HEK293 (cell line): Measurements from ENCODE around the gene DNASE2B.

Source experiments
- CTCF ChIA-PET: fragments of 350-600 bp; formaldehyde crosslinking; extraction: SDS; loops from one replicate; lab custom pipeline; 2021; ENCODE audit warnings: antibody characterized with exemption; lab: Yijun Ruan, JAX
- POLR2A ChIA-PET: fragments of 300-600 bp; formaldehyde crosslinking; extraction: SDS; loops from one replicate; lab custom pipeline; 2020; ENCODE audit warnings: antibody characterized with exemption, inconsistent platforms; lab: Yijun Ruan, JAX
- H3K27ac ChIP-seq: fragments of 200-500 bp; sonication (Bioruptor generic); 2 replicates; pipeline ENCODE4 v1.5.1; 2014; ENCODE audit warnings: low read depth, low read length, control low read depth, inconsistent platforms; ENCODE audit errors: extremely low read depth
- H3K36me3 ChIP-seq, 2 experiments: fragments of 200-500 bp in 1 of 2; sonication (Bioruptor generic) in 1 of 2; 1 replicate in 1 of 2; 2 replicates in 1 of 2; pipeline ENCODE4 v1.5.1; 2014 to 2017; ENCODE audit warnings: inconsistent platforms in 2 of 2, low read length in 2 of 2; ENCODE audit not compliant: control insufficient read depth in 2 of 2, insufficient read depth in 1 of 2
- H3K4me1 ChIP-seq: fragments of 200-500 bp; sonication (Bioruptor generic); 2 replicates; pipeline ENCODE4 v1.5.1; 2014; ENCODE audit warnings: mild to moderate bottlenecking, low read length, inconsistent platforms; ENCODE audit not compliant: control insufficient read depth, insufficient read depth
- H3K4me3 ChIP-seq: 2 replicates; pipeline ENCODE4 v1.5.1; 2011; ENCODE audit warnings: low read depth, mild to moderate bottlenecking, control low read depth, low read length, moderate library complexity
- H3K9me3 ChIP-seq: fragments of 200-500 bp; sonication (Bioruptor generic); 2 replicates; pipeline ENCODE4 v1.5.1; 2014; ENCODE audit warnings: low read depth, low read length, inconsistent platforms; ENCODE audit not compliant: control insufficient read depth, insufficient read depth
- MZF1 ChIP-seq: fragments of 450-650 bp; formaldehyde crosslinking; IDR thresholded peaks from 2 replicates; pipeline ENCODE4 v1.5.1; 2017; ENCODE audit warnings: missing biosample characterization, missing genetic modification characterization, borderline replicate concordance
- SALL2 ChIP-seq: fragments of 450-650 bp; formaldehyde crosslinking; IDR thresholded peaks from 2 replicates; pipeline ENCODE4 v1.5.0; 2017; ENCODE audit warnings: missing biosample characterization, mild to moderate bottlenecking, missing genetic modification characterization, borderline replicate concordance
- TCF7L2 ChIP-seq: IDR thresholded peaks from 2 replicates; pipeline ENCODE4 v1.6.1; 2011; ENCODE audit warnings: low read depth, mild to moderate bottlenecking, inconsistent platforms, low read length, moderate library complexity, borderline replicate concordance
- TRIM28 ChIP-seq: IDR thresholded peaks from 2 replicates; pipeline ENCODE4 v1.6.1; 2011; ENCODE audit warnings: low read length, control low read depth, borderline replicate concordance
- ZBTB20 ChIP-seq: fragments of 450-650 bp; formaldehyde crosslinking; IDR thresholded peaks from 2 replicates; pipeline ENCODE4 v1.5.1; 2016; ENCODE audit warnings: missing biosample characterization, missing genetic modification characterization
- ZEB2 ChIP-seq: fragments of 450-650 bp; formaldehyde crosslinking; IDR thresholded peaks from 2 replicates; pipeline ENCODE4 v1.5.1; 2016; ENCODE audit warnings: missing biosample characterization, missing genetic modification characterization
- ZFP3 ChIP-seq: fragments of 450-650 bp; formaldehyde crosslinking; IDR thresholded peaks from 2 replicates; pipeline ENCODE4 v1.5.1; 2016; ENCODE audit warnings: low read depth, missing biosample characterization, missing genetic modification characterization
- ZNF138 ChIP-seq: fragments of 450-650 bp; formaldehyde crosslinking; IDR thresholded peaks from 2 replicates; pipeline ENCODE4 v1.5.1; 2016; ENCODE audit warnings: missing biosample characterization, missing genetic modification characterization, borderline replicate concordance
- ZNF223 ChIP-seq: fragments of 450-650 bp; formaldehyde crosslinking; IDR thresholded peaks from 2 replicates; pipeline ENCODE4 v1.5.1; 2016; ENCODE audit warnings: missing biosample characterization, missing genetic modification characterization
- ZNF24 ChIP-seq: fragments of 450-650 bp; formaldehyde crosslinking; IDR thresholded peaks from 2 replicates; pipeline ENCODE4 v1.5.1; 2016; ENCODE audit warnings: missing biosample characterization, missing genetic modification characterization
- ZNF292 ChIP-seq: fragments of 450-650 bp; formaldehyde crosslinking; IDR thresholded peaks from 2 replicates; pipeline ENCODE4 v1.5.1; 2016; ENCODE audit warnings: low read depth, missing biosample characterization, missing genetic modification characterization, borderline replicate concordance
- ZNF311 ChIP-seq: fragments of 450-650 bp; formaldehyde crosslinking; IDR thresholded peaks from 2 replicates; pipeline ENCODE4 v1.5.1; 2017; ENCODE audit warnings: missing biosample characterization, missing genetic modification characterization, borderline replicate concordance
- ZNF600 ChIP-seq: fragments of 450-650 bp; formaldehyde crosslinking; IDR thresholded peaks from 2 replicates; pipeline ENCODE4 v1.5.1; 2016; ENCODE audit warnings: missing biosample characterization, missing genetic modification characterization
- ZNF610 ChIP-seq: fragments of 450-650 bp; formaldehyde crosslinking; IDR thresholded peaks from 2 replicates; pipeline ENCODE4 v1.5.1; 2016; ENCODE audit warnings: missing biosample characterization, missing genetic modification characterization, borderline replicate concordance
- ZNF677 ChIP-seq: fragments of 450-650 bp; IDR thresholded peaks from 2 replicates; pipeline ENCODE4 v1.5.0; 2018; ENCODE audit warnings: missing biosample characterization, mild to moderate bottlenecking, missing genetic modification characterization, moderate library complexity
- ZNF701 ChIP-seq: fragments of 450-650 bp; formaldehyde crosslinking; IDR thresholded peaks from 2 replicates; pipeline ENCODE4 v1.5.1; 2016; ENCODE audit warnings: missing biosample characterization, missing genetic modification characterization
- ZNF707 ChIP-seq: fragments of 450-650 bp; formaldehyde crosslinking; IDR thresholded peaks from 2 replicates; pipeline ENCODE4 v1.5.1; 2016; ENCODE audit warnings: missing biosample characterization, missing genetic modification characterization
- ZNF785 ChIP-seq: fragments of 450-650 bp; formaldehyde crosslinking; IDR thresholded peaks from 2 replicates; pipeline ENCODE4 v1.5.1; 2016; ENCODE audit warnings: missing biosample characterization, missing genetic modification characterization
- ZXDB ChIP-seq: fragments of 450-650 bp; formaldehyde crosslinking; IDR thresholded peaks from 2 replicates; pipeline ENCODE4 v1.5.1; 2016; ENCODE audit warnings: missing biosample characterization, missing genetic modification characterization
- TF ChIP-seq, protein P1 (sequence below): fragments of 450-650 bp; formaldehyde crosslinking; IDR thresholded peaks from 2 replicates; pipeline ENCODE4 v1.5.1; 2016; ENCODE audit warnings: missing biosample characterization, missing genetic modification characterization, low read depth
- TF ChIP-seq, protein P2 (sequence below): IDR thresholded peaks from 2 replicates; pipeline ENCODE4 v1.6.1; 2011; ENCODE audit warnings: mild to moderate bottlenecking, low read depth, low read length, borderline replicate concordance
- TF ChIP-seq, protein P3 (sequence below): fragments of 450-650 bp; formaldehyde crosslinking; IDR thresholded peaks from 2 replicates; pipeline ENCODE4 v1.5.1; 2016; ENCODE audit warnings: missing biosample characterization, missing genetic modification characterization

DNASE2B gene

DNA sequence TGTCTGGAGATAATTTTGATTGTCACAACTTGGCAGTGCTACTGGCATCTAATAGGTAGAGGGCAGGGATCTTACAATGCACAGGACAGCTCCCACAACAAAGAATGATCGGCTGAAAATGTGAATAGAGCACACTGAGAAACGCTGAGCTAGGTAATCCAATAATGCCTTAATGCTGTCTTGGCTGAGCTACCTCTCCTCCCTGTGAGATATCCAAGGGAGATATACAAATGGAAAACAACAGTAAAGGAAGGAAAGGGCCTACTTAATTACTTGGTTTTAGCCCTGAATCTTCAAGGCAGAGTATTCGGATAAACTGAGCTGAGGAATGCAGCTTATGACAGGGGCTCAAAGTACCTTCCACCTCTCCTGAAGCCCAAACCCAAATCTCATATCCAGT, 2.9 kb downstream of the DNASE2B start:
- no peaks in the 10 kb centered on the region for H3K4me1 ChIP-seq
- H3K9me3 ChIP-seq = no peaks in the 10 kb centered on the region
- H3K36me3 ChIP-seq = no peaks in the 10 kb centered on the region
- H3K27ac ChIP-seq = no peak overlapping the region
- H3K4me3 ChIP-seq = no peak overlapping the region
- no peak for TF ChIP-seq ZNF785 (tag by site-specific recombination)
- no peak for TF ChIP-seq ZFP3 (tag by site-specific recombination)
- no peak for TF ChIP-seq ZNF707 (tag by site-specific recombination)
- TF ChIP-seq ZEB2 (tag by site-specific recombination) = no peak
- no peak for TF ChIP-seq ZNF610 (tag by site-specific recombination)
- TF ChIP-seq, all 188 proteins: peak for 0
- POLR2A ChIA-PET = no interaction called here
- CTCF ChIA-PET = interaction anchor here (0.9 kb wide), 1 partner anchor 260 kb away, joined by 3 read pairs; no protein-coding TSS in a partner anchor

DNA sequence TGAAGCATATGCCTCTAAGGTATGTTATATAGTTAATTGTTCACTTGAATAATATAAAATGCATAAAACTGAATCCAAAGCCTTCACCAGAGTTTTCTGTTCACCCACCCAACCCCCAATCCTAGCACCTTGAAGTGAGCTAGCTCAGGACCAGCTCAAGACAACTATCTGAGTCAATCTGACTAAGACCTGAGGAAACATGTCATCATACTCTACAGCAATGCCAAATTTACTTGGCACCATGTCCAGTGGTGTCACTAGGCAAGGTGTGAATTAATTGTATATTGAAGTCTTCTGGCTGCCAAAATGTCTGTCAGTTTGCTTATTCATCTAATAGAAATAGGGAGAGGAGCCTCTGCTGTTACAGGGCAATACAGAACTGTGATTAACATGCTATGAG, 3.8 kb downstream of the DNASE2B start:
- TF ChIP-seq TRIM28 (no peak), ZNF223 (tag by site-specific recombination) (no peak), ZNF292 (tag by site-specific recombination) (no peak), SALL2 (tag by site-specific recombination) (no peak), TCF7L2 (no peak), ZBTB20 (tag by site-specific recombination) (no peak), ZXDB (tag by site-specific recombination) (no peak), ZNF311 (tag by site-specific recombination) (no peak), ZNF785 (tag by site-specific recombination) (no peak), MZF1 (tag by site-specific recombination) (no peak), ZNF24 (tag by site-specific recombination) (no peak), ZNF677 (no peak), ZNF138 (tag by site-specific recombination) (no peak), ZNF600 (no peak), ZNF701 (tag by site-specific recombination) (no peak)
- TF ChIP-seq, protein P1, sequence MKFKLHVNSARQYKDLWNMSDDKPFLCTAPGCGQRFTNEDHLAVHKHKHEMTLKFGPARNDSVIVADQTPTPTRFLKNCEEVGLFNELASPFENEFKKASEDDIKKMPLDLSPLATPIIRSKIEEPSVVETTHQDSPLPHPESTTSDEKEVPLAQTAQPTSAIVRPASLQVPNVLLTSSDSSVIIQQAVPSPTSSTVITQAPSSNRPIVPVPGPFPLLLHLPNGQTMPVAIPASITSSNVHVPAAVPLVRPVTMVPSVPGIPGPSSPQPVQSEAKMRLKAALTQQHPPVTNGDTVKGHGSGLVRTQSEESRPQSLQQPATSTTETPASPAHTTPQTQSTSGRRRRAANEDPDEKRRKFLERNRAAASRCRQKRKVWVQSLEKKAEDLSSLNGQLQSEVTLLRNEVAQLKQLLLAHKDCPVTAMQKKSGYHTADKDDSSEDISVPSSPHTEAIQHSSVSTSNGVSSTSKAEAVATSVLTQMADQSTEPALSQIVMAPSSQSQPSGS = no peak
- TF ChIP-seq, protein P2, sequence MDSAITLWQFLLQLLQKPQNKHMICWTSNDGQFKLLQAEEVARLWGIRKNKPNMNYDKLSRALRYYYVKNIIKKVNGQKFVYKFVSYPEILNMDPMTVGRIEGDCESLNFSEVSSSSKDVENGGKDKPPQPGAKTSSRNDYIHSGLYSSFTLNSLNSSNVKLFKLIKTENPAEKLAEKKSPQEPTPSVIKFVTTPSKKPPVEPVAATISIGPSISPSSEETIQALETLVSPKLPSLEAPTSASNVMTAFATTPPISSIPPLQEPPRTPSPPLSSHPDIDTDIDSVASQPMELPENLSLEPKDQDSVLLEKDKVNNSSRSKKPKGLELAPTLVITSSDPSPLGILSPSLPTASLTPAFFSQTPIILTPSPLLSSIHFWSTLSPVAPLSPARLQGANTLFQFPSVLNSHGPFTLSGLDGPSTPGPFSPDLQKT = no peak
- TF ChIP-seq, protein P3, sequence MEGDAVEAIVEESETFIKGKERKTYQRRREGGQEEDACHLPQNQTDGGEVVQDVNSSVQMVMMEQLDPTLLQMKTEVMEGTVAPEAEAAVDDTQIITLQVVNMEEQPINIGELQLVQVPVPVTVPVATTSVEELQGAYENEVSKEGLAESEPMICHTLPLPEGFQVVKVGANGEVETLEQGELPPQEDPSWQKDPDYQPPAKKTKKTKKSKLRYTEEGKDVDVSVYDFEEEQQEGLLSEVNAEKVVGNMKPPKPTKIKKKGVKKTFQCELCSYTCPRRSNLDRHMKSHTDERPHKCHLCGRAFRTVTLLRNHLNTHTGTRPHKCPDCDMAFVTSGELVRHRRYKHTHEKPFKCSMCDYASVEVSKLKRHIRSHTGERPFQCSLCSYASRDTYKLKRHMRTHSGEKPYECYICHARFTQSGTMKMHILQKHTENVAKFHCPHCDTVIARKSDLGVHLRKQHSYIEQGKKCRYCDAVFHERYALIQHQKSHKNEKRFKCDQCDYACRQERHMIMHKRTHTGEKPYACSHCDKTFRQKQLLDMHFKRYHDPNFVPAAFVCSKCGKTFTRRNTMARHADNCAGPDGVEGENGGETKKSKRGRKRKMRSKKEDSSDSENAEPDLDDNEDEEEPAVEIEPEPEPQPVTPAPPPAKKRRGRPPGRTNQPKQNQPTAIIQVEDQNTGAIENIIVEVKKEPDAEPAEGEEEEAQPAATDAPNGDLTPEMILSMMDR (tag by site-specific recombination) = no peak
- TF ChIP-seq, all 188 proteins: peak for 0
- H3K27ac ChIP-seq = no peak overlapping the region
- no peaks in the 10 kb centered on the region for H3K4me1 ChIP-seq
- no peaks in the 10 kb centered on the region for H3K9me3 ChIP-seq
- POLR2A ChIA-PET = no interaction called here
- CTCF ChIA-PET = interaction anchor here (0.8 kb wide), 1 partner anchor 167 kb away, joined by 3 read pairs; no protein-coding TSS in a partner anchor
- no peak overlapping the region for H3K4me3 ChIP-seq
- H3K36me3 ChIP-seq = no peaks in the 10 kb centered on the region
